MCF 10A (cell line): ENCODE data around the gene GPSM1. TPM values are rescaled to one million over a fixed set of nuclear protein-coding genes. Genes with fewer than 3 reads are reported as not detected.

Source experiments
- BruUV-seq: library from RNA; stranded (reverse); fragments of 400-500 nt; replicated peaks from 2 replicates; lab custom pipeline; 2021; lab: Mats Ljungman, UMichigan
- CTCF ChIA-PET: fragments of 300-600 bp; sonication (Branson Sonifier 250); formaldehyde crosslinking; extraction: SDS; loops from one replicate; lab custom pipeline; 2021; ENCODE audit warnings: antibody characterized with exemption, inconsistent platforms; lab: Yijun Ruan, JAX
- POLR2A ChIA-PET: fragments of 300-600, 350-650 bp; sonication (Branson Sonifier 250); formaldehyde crosslinking; extraction: SDS; loops from one replicate; lab custom pipeline; 2020; ENCODE audit warnings: antibody characterized with exemption, inconsistent platforms; lab: Yijun Ruan, JAX
- DNase-seq: peaks from one replicate; pipeline ENCODE4 v3.0.0-alpha.2; 2018; ENCODE audit not compliant: unreplicated experiment
- H3K27ac Mint-ChIP-seq: one replicate; pipeline ENCODE4 v1.8.0; 2022; ENCODE audit warnings: mild to moderate bottlenecking, low read depth, mixed read lengths; ENCODE audit not compliant: unreplicated experiment
- H3K27me3 Mint-ChIP-seq: one replicate; pipeline ENCODE4 v1.8.0; 2022; ENCODE audit warnings: mixed read lengths; ENCODE audit not compliant: insufficient read depth, unreplicated experiment
- H3K36me3 Mint-ChIP-seq: one replicate; pipeline ENCODE4 v1.8.0; 2022; ENCODE audit warnings: mild to moderate bottlenecking, moderate library complexity, mixed read lengths; ENCODE audit not compliant: insufficient read depth, unreplicated experiment
- H3K4me1 Mint-ChIP-seq: one replicate; pipeline ENCODE4 v1.8.0; 2022; ENCODE audit warnings: mixed read lengths; ENCODE audit not compliant: insufficient read depth, unreplicated experiment
- H3K4me3 Mint-ChIP-seq: one replicate; pipeline ENCODE4 v1.8.0; 2022; ENCODE audit warnings: mild to moderate bottlenecking, moderate library complexity, mixed read lengths; ENCODE audit not compliant: unreplicated experiment
- H3K9me3 Mint-ChIP-seq: one replicate; pipeline ENCODE4 v1.8.0; 2022; ENCODE audit warnings: mixed read lengths; ENCODE audit not compliant: unreplicated experiment
- CTCF ChIP-seq: fragments of 200-600 bp; IDR thresholded peaks from one replicate; pipeline ENCODE4 v1.8.0; 2022; ENCODE audit warnings: antibody characterized with exemption, mild to moderate bottlenecking; ENCODE audit not compliant: unreplicated experiment
- intact Hi-C: fragments of 100-400 bp; cut with micrococcal nuclease; formaldehyde crosslinking; loops from 2 replicates; pipeline ENCODE4 v1.14.1; 2022
- total RNA-seq: library from RNA; stranded (reverse); gene quantifications from 2 replicates; pipeline ENCODE4 v1.2.3, GENCODE V29; 2022

The GPSM1 gene
- total RNA-seq, 1 experiment from 2014 or later = 15.5 TPM

- no TSS peak for BruUV-seq
- H3K36me3 Mint-ChIP-seq = peaks cover 5% of the 10 kb centered on the region
- ChIA-PET POLR2A (no interaction called here), CTCF (interaction anchor here (0.6 to 2.3 kb wide), 4 partner anchors 34 to 1187 kb away, joined by 3 to 6 read pairs (median 3); partner anchors contain the start of gene MRPL41)
- no peak overlapping the region for H3K4me3 Mint-ChIP-seq
- H3K4me1 Mint-ChIP-seq = no peaks in the 10 kb centered on the region
- no peak for TF ChIP-seq CTCF
- intact Hi-C loops = no loop called here
- no peaks in the 10 kb centered on the region for H3K9me3 Mint-ChIP-seq
- H3K27ac Mint-ChIP-seq = no peak overlapping the region
- no peak for DNase-seq
- no peaks in the 10 kb centered on the region for H3K27me3 Mint-ChIP-seq
These were observed 37.8 kb downstream of the GPSM1 start for GRCh38 chr9:136364942-136365774.

- Mint-ChIP-seq H3K27me3 (no peaks in the 10 kb centered on the region), H3K9me3 (no peaks in the 10 kb centered on the region), H3K36me3 (peaks cover 5% of the 10 kb centered on the region), H3K27ac (no peak overlapping the region), H3K4me3 (no peak overlapping the region), H3K4me1 (no peaks in the 10 kb centered on the region)
- TF ChIP-seq CTCF = no peak
- no peak for DNase-seq
- CTCF ChIA-PET = interaction anchor here (0.6 kb wide), 1 partner anchor 1186 kb away, joined by 3 read pairs; the partner anchor contains the start of gene MRPL41
- BruUV-seq = no TSS peak
- POLR2A ChIA-PET = interaction anchor here (0.7 kb wide), 1 partner anchor 8 kb away, joined by 3 read pairs; no protein-coding TSS in a partner anchor
- intact Hi-C loops = no loop called here
These were observed 38.5 kb downstream of the GPSM1 start for GRCh38 chr9:136365775-136366222.

- Mint-ChIP-seq H3K36me3 (peaks cover 5% of the 10 kb centered on the region), H3K27ac (no peak overlapping the region), H3K27me3 (no peaks in the 10 kb centered on the region), H3K9me3 (no peaks in the 10 kb centered on the region), H3K4me1 (no peaks in the 10 kb centered on the region), H3K4me3 (no peak overlapping the region)
- ChIA-PET CTCF (interaction anchor here (0.7 kb wide), 1 partner anchor 42 kb away, joined by 3 read pairs; no protein-coding TSS in a partner anchor), POLR2A (interaction anchor here (0.5 kb wide), 1 partner anchor 77 kb away, joined by 3 read pairs; no protein-coding TSS in a partner anchor)
- no peak for DNase-seq
- no peak for TF ChIP-seq CTCF
- no TSS peak for BruUV-seq
- intact Hi-C loops = no loop called here
These were observed 39.5 kb downstream of the GPSM1 start for GRCh38 chr9:136366826-136367225.
